ENCODE data around the gene KRTAP2-3. TPM values are rescaled to one million over a fixed set of nuclear protein-coding genes. Genes with fewer than 3 reads are reported as not detected.
"Not testable (repeated sequence)": the region's sequence is repeated elsewhere in the genome, so short reads cannot be mapped to it uniquely, and the experiment has no call there.

KRTAP2-3 gene
- total RNA-seq, 2 experiments from 2014 or later, result not detected

DNA sequence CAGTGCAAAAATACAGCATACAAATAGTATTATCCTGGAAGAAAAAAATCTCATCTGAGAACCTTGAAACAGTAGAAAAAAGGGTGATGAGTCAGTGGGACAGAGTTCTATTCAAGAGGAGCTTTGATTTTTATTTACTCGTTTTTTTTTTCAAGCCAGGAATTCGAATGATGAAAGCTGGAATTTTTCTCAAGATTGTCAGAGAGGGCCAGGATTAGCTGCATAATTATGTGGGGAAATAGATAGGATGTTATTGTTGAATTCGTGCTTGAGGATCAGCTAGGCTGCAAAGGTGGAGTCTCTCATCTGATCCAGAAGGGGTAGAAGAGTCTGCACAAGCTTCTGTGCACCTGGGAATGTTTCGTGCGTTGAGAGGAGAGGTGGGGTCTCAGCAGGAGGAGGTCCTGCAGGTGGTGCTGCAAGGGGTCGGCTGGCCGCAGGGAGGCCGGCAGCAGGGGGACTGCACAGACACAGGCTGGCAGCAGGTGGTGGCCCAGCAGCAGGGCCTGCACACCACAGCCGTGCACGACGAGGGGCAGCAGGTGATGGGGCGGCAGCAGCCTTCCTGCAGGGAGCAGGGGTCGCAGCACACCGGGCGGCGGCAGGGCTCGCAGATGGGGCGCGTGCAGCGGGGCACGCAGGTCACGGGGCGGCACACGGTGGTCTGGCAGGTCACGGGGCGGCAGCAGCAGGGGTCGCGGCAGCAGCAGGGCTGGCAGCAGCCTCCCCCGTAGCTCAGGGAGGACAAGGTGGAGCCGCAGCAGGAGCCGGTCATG lies 450 bp downstream of the KRTAP2-3 start:
- H3K36me3 Mint-ChIP-seq; ATAC-seq; H3K4me1 Mint-ChIP-seq; H3K4me3 Mint-ChIP-seq; H3K27ac Mint-ChIP-seq; CTCF ChIA-PET; DNase-seq; H3K9me3 Mint-ChIP-seq (ENCODE audit: low read depth): not testable (repeated sequence)
- peaks cover 51% of the 10 kb centered on the region for H3K27me3 Mint-ChIP-seq

- no peak for DNase-seq
- H3K27me3 Mint-ChIP-seq, result peaks cover 48% of the 10 kb centered on the region
- H3K4me1 Mint-ChIP-seq, result no peaks in the 10 kb centered on the region
- no peak overlapping the region for H3K4me3 Mint-ChIP-seq
- H3K9me3 Mint-ChIP-seq (ENCODE audit: low read depth), result peaks cover 3% of the 10 kb centered on the region
- ATAC-seq, result no peak
- CTCF ChIA-PET, result no interaction called here
- no peaks in the 10 kb centered on the region for H3K36me3 Mint-ChIP-seq
- no peak overlapping the region for H3K27ac Mint-ChIP-seq
Observed at GRCh38 chr17:41058741-41059140, 1.2 kb downstream of the KRTAP2-3 start.

DNA sequence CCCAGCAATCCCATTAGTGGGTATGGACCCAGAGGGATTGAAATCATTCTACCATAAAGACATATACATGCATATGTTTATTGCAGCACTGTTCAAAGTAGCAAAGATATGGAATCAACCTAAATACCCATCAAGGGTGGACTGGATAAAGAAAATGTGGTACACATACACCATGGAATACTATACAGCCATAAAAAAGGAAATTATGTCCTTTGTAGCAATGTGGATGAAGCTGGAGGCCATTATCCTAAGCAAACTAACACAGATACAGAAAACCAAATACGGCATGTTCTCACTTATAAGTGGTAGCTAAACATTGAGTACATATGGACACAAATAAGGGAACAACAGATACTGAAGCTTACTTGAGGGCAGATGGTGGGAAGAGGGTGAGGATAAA lies 2.4 kb downstream of the KRTAP2-3 start:
- H3K4me3 Mint-ChIP-seq, result no peak overlapping the region
- H3K4me1 Mint-ChIP-seq, result no peaks in the 10 kb centered on the region
- DNase-seq (no peak), ATAC-seq (no peak)
- CTCF ChIA-PET, result no interaction called here
- peaks cover 54% of the 10 kb centered on the region for H3K27me3 Mint-ChIP-seq
- H3K27ac Mint-ChIP-seq, result no peak overlapping the region
- no peaks in the 10 kb centered on the region for H3K36me3 Mint-ChIP-seq
- H3K9me3 Mint-ChIP-seq (ENCODE audit: low read depth), result peaks cover 3% of the 10 kb centered on the region

DNA sequence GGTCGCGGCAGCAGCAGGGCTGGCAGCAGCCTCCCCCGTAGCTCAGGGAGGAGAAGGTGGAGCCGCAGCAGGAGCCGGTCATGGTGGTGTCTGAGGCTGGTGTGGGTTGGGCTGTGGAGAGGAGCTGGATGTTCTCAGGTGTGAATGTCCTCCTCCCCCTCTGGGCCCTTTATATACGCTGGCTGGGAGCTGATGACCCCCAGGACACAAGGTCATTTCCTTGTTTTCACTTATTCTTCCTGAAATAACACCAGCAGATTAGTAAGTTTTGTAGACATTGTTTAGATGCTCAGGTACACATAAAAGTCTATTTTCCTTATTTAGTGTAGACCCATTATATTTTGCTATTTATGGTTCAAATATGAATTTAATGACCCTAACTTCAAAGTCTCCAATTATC lies 4.8 kb downstream of the KRTAP2-3 start, which contains the start of gene KRTAP2-2:
TSS of gene KRTAP2-2 (minus strand) at position 101 of the 400 bp plus-strand sequence. CDS start at position 82, 19 bp downstream.
- H3K36me3 Mint-ChIP-seq; CTCF ChIA-PET; H3K4me1 Mint-ChIP-seq; DNase-seq; H3K27ac Mint-ChIP-seq; ATAC-seq; H3K4me3 Mint-ChIP-seq; H3K9me3 Mint-ChIP-seq (ENCODE audit: low read depth): not testable (repeated sequence)
- H3K27me3 Mint-ChIP-seq, result peaks cover 41% of the 10 kb centered on the region

- DNase-seq; ATAC-seq; H3K36me3 Mint-ChIP-seq; H3K27ac Mint-ChIP-seq; H3K9me3 Mint-ChIP-seq (ENCODE audit: low read depth); H3K4me3 Mint-ChIP-seq; CTCF ChIA-PET; H3K4me1 Mint-ChIP-seq: not testable (repeated sequence)
- H3K27me3 Mint-ChIP-seq, result peaks cover 39% of the 10 kb centered on the region
Observed at GRCh38 chr17:41054556-41054955, 5.4 kb downstream of the KRTAP2-3 start.

- H3K36me3 Mint-ChIP-seq, result no peaks in the 10 kb centered on the region
- CTCF ChIA-PET, result no interaction called here
- H3K9me3 Mint-ChIP-seq (ENCODE audit: low read depth), result peaks cover 3% of the 10 kb centered on the region
- ATAC-seq (no peak), DNase-seq (no peak)
- no peak overlapping the region for H3K27ac Mint-ChIP-seq
- H3K4me1 Mint-ChIP-seq, result no peaks in the 10 kb centered on the region
- H3K4me3 Mint-ChIP-seq, result no peak overlapping the region
- peaks cover 36% of the 10 kb centered on the region for H3K27me3 Mint-ChIP-seq
Observed at GRCh38 chr17:41054025-41054424, 5.9 kb downstream of the KRTAP2-3 start.

GRCh38 chr17:41052566-41052965 lies 7.3 kb downstream of the KRTAP2-3 start:
- no peak overlapping the region for H3K4me3 Mint-ChIP-seq
- no peak overlapping the region for H3K27ac Mint-ChIP-seq
- no peak for DNase-seq
- peaks cover 32% of the 10 kb centered on the region for H3K27me3 Mint-ChIP-seq
- H3K9me3 Mint-ChIP-seq (ENCODE audit: low read depth), result peaks cover 3% of the 10 kb centered on the region
- H3K4me1 Mint-ChIP-seq, result no peaks in the 10 kb centered on the region
- no peaks in the 10 kb centered on the region for H3K36me3 Mint-ChIP-seq
- CTCF ChIA-PET, result no interaction called here
- no peak for ATAC-seq

DNA sequence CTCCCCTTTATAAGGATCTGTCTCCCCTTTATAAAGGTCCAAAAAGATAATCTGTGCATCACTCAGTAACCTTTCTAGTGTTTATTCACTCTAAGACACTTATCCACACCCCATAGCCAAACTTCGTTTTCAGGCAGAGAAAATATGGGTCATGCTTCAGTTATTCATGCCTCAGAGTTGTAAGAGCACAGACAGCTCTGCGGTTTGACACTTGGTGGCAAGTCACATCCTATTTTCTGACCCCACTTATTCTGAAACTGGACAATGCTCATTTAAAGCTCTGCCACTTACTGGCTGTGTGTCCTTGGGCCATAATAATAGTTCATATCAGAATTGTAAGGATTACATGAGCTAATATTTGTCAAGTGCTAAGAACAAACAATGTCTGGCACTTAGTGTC lies 10.8 kb downstream of the KRTAP2-3 start:
- H3K27ac Mint-ChIP-seq, result no peak overlapping the region
- no peaks in the 10 kb centered on the region for H3K36me3 Mint-ChIP-seq
- no peak for ATAC-seq
- H3K27me3 Mint-ChIP-seq, result peaks cover 32% of the 10 kb centered on the region
- CTCF ChIA-PET, result no interaction called here
- H3K4me1 Mint-ChIP-seq, result no peaks in the 10 kb centered on the region
- no peaks in the 10 kb centered on the region for H3K9me3 Mint-ChIP-seq (ENCODE audit: low read depth)
- H3K4me3 Mint-ChIP-seq, result no peak overlapping the region
- DNase-seq, result no peak

GRCh38 chr17:41048441-41048840 lies 11.5 kb downstream of the KRTAP2-3 start:
- no peaks in the 10 kb centered on the region for H3K36me3 Mint-ChIP-seq
- DNase-seq (no peak), ATAC-seq (no peak)
- H3K4me3 Mint-ChIP-seq, result no peak overlapping the region
- H3K27me3 Mint-ChIP-seq, result peaks cover 30% of the 10 kb centered on the region
- no peaks in the 10 kb centered on the region for H3K9me3 Mint-ChIP-seq (ENCODE audit: low read depth)
- no peak overlapping the region for H3K27ac Mint-ChIP-seq
- CTCF ChIA-PET, result interaction anchor here (1.5 kb wide), 1 partner anchor 42 kb away, joined by 3 read pairs; no protein-coding TSS in a partner anchor
- no peaks in the 10 kb centered on the region for H3K4me1 Mint-ChIP-seq

- not testable (repeated sequence) for H3K36me3 Mint-ChIP-seq; H3K27ac Mint-ChIP-seq; ATAC-seq; H3K9me3 Mint-ChIP-seq (ENCODE audit: low read depth); DNase-seq; H3K4me1 Mint-ChIP-seq; H3K4me3 Mint-ChIP-seq
- peaks cover 19% of the 10 kb centered on the region for H3K27me3 Mint-ChIP-seq
- CTCF ChIA-PET, result interaction anchor here (1.5 kb wide), 1 partner anchor 41 kb away, joined by 3 read pairs; no protein-coding TSS in a partner anchor
Observed at GRCh38 chr17:41046735-41047465, 13.0 kb downstream of the KRTAP2-3 start, which contains the start of gene KRTAP2-1. Gene KRTAP2-1 (minus strand): TSS chr17:41047316. CDS start chr17:41047267, 49 bp downstream.

GRCh38 chr17:41042953-41043352 lies 17.0 kb downstream of the KRTAP2-3 start:
- Mint-ChIP-seq H3K27ac (no peak overlapping the region), H3K4me1 (no peaks in the 10 kb centered on the region), H3K4me3 (no peak overlapping the region), H3K9me3 (ENCODE audit: low read depth) (peaks cover 3% of the 10 kb centered on the region), H3K27me3 (peaks cover 21% of the 10 kb centered on the region), H3K36me3 (no peaks in the 10 kb centered on the region)
- CTCF ChIA-PET, result no interaction called here
- DNase-seq (no peak), ATAC-seq (no peak)

GRCh38 chr17:41040783-41041571 lies 18.9 kb downstream of the KRTAP2-3 start, which contains the start of gene KRTAP1-1:
Gene KRTAP1-1 (minus strand): TSS chr17:41041450. CDS start chr17:41041397, 53 bp downstream.
- H3K36me3 Mint-ChIP-seq; H3K9me3 Mint-ChIP-seq (ENCODE audit: low read depth); DNase-seq; CTCF ChIA-PET; H3K27ac Mint-ChIP-seq; H3K4me3 Mint-ChIP-seq; H3K4me1 Mint-ChIP-seq; ATAC-seq: not testable (repeated sequence)
- H3K27me3 Mint-ChIP-seq, result peaks cover 19% of the 10 kb centered on the region

GRCh38 chr17:41037853-41038350 lies 22.0 kb downstream of the KRTAP2-3 start:
- Mint-ChIP-seq H3K4me3 (no peak overlapping the region), H3K36me3 (no peaks in the 10 kb centered on the region), H3K27me3 (peaks cover 20% of the 10 kb centered on the region), H3K4me1 (no peaks in the 10 kb centered on the region), H3K9me3 (ENCODE audit: low read depth) (peaks cover 3% of the 10 kb centered on the region), H3K27ac (no peak overlapping the region)
- CTCF ChIA-PET, result no interaction called here
- no peak for DNase-seq
- ATAC-seq, result no peak

All from activated CD8-positive, alpha-beta memory T cell treated with anti-CD3 and anti-CD28 coated beads, Interleukin-2, amount 10 ng/mL, durations not matched to agents 7 days and 5 days (primary cell).